ENCODE data around the gene NFYC.

The NFYC gene

GRCh38 chr1:40739455-40740008, 48.0 kb downstream of the NFYC start:
- DNase-seq (ENCODE audit: low read depth in 2 of 2), result no peak

- no peak for DNase-seq (ENCODE audit: low read depth in 2 of 2)
Observed at GRCh38 chr1:40740039-40740996, 48.8 kb downstream of the NFYC start.

- DNase-seq (ENCODE audit: low read depth in 2 of 2), result no peak
Observed at GRCh38 chr1:40740997-40741736, 49.7 kb downstream of the NFYC start.

GRCh38 chr1:40742363-40743061, 51.0 kb downstream of the NFYC start:
- no peak for DNase-seq (ENCODE audit: low read depth in 2 of 2)

GRCh38 chr1:40743452-40743851, 51.9 kb downstream of the NFYC start:
- DNase-seq (ENCODE audit: low read depth in 2 of 2), result no peak

- no peak for DNase-seq (ENCODE audit: low read depth in 2 of 2)
Observed at GRCh38 chr1:40743860-40744259, 52.4 kb downstream of the NFYC start.

GRCh38 chr1:40745176-40745575, 53.7 kb downstream of the NFYC start:
- no peak for DNase-seq (ENCODE audit: low read depth in 2 of 2)

- DNase-seq (ENCODE audit: low read depth in 2 of 2), result no peak
Observed at GRCh38 chr1:40746344-40747090, 55.0 kb downstream of the NFYC start.

GRCh38 chr1:40748841-40749718, 57.6 kb downstream of the NFYC start:
- DNase-seq (ENCODE audit: low read depth in 2 of 2), result no peak

- no peak for DNase-seq (ENCODE audit: low read depth in 2 of 2)
Observed at GRCh38 chr1:40749817-40750216, 58.3 kb downstream of the NFYC start.

GRCh38 chr1:40750451-40750908, 59.0 kb downstream of the NFYC start:
- DNase-seq (ENCODE audit: low read depth in 2 of 2), result no peak

GRCh38 chr1:40751802-40752201, 60.3 kb downstream of the NFYC start:
- DNase-seq (ENCODE audit: low read depth in 2 of 2), result no peak

- DNase-seq (ENCODE audit: low read depth in 2 of 2), result no peak
Observed at GRCh38 chr1:40753142-40753882, 61.8 kb downstream of the NFYC start.

- no peak for DNase-seq (ENCODE audit: low read depth in 2 of 2)
Observed at GRCh38 chr1:40754201-40754600, 62.7 kb downstream of the NFYC start.

- no peak for DNase-seq (ENCODE audit: low read depth in 2 of 2)
Observed at GRCh38 chr1:40755067-40755466, 63.6 kb downstream of the NFYC start.

- no peak for DNase-seq (ENCODE audit: low read depth in 2 of 2)
Observed at GRCh38 chr1:40756523-40756922, 65.0 kb downstream of the NFYC start.

- no peak for DNase-seq (ENCODE audit: low read depth in 2 of 2)
Observed at GRCh38 chr1:40757084-40757483, 65.6 kb downstream of the NFYC start.

GRCh38 chr1:40758004-40758403, 66.5 kb downstream of the NFYC start:
- DNase-seq (ENCODE audit: low read depth in 2 of 2), result no peak

- no peak for DNase-seq (ENCODE audit: low read depth in 2 of 2)
Observed at GRCh38 chr1:40758578-40759343, 67.3 kb downstream of the NFYC start.

Measured in activated CD4-positive, alpha-beta T cell treated with anti-CD3 and anti-CD28 coated beads for 24 hours (primary cell).